Upper lobe of left lung (tissue), 6 donors: ENCODE data around the gene TENM4. TPM values are rescaled to one million over a fixed set of nuclear protein-coding genes. Genes with fewer than 3 reads are reported as not detected.

ENCODE experiments used
- ATAC-seq, 2 donors: fragments of 200-7000 bp; cut with Tn5 transposase; one replicate each; pipeline ENCODE4 v1.9.1; 2022; ENCODE audit warnings: mild to moderate bottlenecking in 2 of 2, moderate library complexity in 2 of 2; ENCODE audit not compliant: low FRiP score in 2 of 2
- DNase-seq, 2 donors: peaks; one replicate each; pipeline ENCODE4 v3.0.0-alpha.2; 2019 to 2020
- H3K27ac ChIP-seq, 4 donors: fragments of 200-600 bp; sonication (generic); one replicate each; pipeline ENCODE4 v1.5.1; 2016 to 2019
- H3K27me3 ChIP-seq, 4 donors: fragments of 200-600 bp; sonication (generic); one replicate each; pipeline ENCODE4 v1.5.1; 2017 to 2019
- H3K36me3 ChIP-seq, 4 donors: fragments of 200-600 bp; sonication (generic); one replicate each; pipeline ENCODE4 v1.5.1; 2016 to 2019
- H3K4me1 ChIP-seq, 4 donors: fragments of 200-600 bp; sonication (generic); one replicate each; pipeline ENCODE4 v1.5.1; 2018 to 2019
- H3K4me3 ChIP-seq, 4 donors: fragments of 200-600 bp; sonication (generic); one replicate each; pipeline ENCODE4 v1.5.1; 2017 to 2019; ENCODE audit warnings: mild to moderate bottlenecking in 2 of 4, moderate library complexity in 1 of 4
- H3K9me3 ChIP-seq, 4 donors: fragments of 200-600 bp; sonication (generic); one replicate each; pipeline ENCODE4 v1.5.1; 2018 to 2019
- EP300 ChIP-seq, 4 donors: sonication (generic); formaldehyde crosslinking; IDR thresholded peaks; one replicate each; pipeline ENCODE4 v1.5.1; 2017; ENCODE audit warnings: antibody characterized with exemption in 4 of 4, control low read depth in 2 of 4
- POLR2A ChIP-seq, 4 donors: fragments of 450-650 bp; IDR thresholded peaks; one replicate each; pipeline ENCODE4 v1.5.1; 2016 to 2017; ENCODE audit warnings: antibody characterized with exemption in 4 of 4, mild to moderate bottlenecking in 2 of 4
- POLR2AphosphoS5 ChIP-seq, 2 donors: sonication (generic); formaldehyde crosslinking; IDR thresholded peaks; one replicate each; pipeline ENCODE4 v1.5.1; 2017; ENCODE audit warnings: antibody characterized with exemption in 2 of 2
- WGBS, 2 donors: methylation state at CpG; one replicate each; pipeline ENCODE4 v1.1.5; 2017 to 2018; 5-methylcytosine and 5-hydroxymethylcytosine counted together
- total RNA-seq, 6 donors: library from RNA; depleted of rRNA in 4 of 6; stranded (reverse); fragments of >200 nt in 4 of 6; gene quantifications; one replicate each; pipeline versions ENCODE4 v1.1.0 to v1.2.1, GENCODE V29; 2016 to 2021
- TF ChIP-seq, protein P1 (sequence below), 6 experiments: fragments of 450-650 bp in 4 of 6; fragments of 200-600 bp in 2 of 6; sonication (generic) in 2 of 6; IDR thresholded peaks; one replicate each; pipeline ENCODE4 v1.5.1; 2016 to 2019; ENCODE audit warnings: antibody characterized with exemption in 6 of 6
- donor health status: DM: no; HTN: no; CAD: no; lungs with moderate emphysema.
- donor health status: DM: no; HTN: yes; CAD: no; lungs with severe emphysema.

Gene TENM4
- total RNA-seq, 6 donors from 2014 or later, result 0.11 to 20.0 (median 3.7) TPM

DNA sequence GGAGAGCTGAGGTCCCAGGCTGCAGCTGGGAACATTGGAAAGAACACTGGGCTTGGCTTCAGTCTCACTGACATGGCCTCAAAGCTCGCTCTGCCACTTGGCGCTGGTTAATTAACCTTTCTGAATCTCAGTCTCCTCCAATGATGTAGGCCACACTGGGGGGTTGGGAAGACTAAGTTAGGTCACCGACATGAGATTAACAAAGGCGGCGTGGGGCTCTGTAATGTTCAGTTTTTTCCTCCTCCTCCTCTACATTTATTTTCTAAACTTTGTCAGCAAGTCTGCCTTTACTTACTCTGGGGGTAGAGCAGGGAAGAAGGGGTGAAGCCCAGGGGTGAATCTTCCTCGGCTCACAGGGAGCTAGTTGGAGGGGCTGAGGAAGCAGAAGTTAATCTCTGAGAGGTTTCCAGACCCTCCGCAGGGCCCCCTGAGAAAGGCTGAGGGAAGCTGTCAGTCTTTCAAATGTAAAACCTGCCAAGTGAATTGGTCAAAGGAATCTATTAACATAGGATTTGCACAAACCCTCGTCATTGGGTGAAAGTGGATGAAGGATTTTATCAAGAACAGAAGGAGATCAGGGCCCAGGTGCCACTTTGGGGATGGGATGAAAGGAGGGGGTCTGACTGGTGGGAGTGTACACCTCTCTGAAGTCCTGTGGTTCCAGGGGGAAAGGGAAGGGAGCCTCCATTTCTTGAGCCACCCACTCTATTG is 32.1 kb upstream of the TENM4 start:
- TF ChIP-seq EP300 (IDR thresholded peaks at IDR 0.05), result no peak
- TF ChIP-seq POLR2AphosphoS5 (IDR thresholded peaks at IDR 0.05), result no peak
- TF ChIP-seq, protein P1, sequence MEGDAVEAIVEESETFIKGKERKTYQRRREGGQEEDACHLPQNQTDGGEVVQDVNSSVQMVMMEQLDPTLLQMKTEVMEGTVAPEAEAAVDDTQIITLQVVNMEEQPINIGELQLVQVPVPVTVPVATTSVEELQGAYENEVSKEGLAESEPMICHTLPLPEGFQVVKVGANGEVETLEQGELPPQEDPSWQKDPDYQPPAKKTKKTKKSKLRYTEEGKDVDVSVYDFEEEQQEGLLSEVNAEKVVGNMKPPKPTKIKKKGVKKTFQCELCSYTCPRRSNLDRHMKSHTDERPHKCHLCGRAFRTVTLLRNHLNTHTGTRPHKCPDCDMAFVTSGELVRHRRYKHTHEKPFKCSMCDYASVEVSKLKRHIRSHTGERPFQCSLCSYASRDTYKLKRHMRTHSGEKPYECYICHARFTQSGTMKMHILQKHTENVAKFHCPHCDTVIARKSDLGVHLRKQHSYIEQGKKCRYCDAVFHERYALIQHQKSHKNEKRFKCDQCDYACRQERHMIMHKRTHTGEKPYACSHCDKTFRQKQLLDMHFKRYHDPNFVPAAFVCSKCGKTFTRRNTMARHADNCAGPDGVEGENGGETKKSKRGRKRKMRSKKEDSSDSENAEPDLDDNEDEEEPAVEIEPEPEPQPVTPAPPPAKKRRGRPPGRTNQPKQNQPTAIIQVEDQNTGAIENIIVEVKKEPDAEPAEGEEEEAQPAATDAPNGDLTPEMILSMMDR (IDR thresholded peaks at IDR 0.05), result no peak
- TF ChIP-seq POLR2A (IDR thresholded peaks at IDR 0.05), result no peak
- H3K4me1 ChIP-seq, result no peaks in the 10 kb centered on the region
- 62 to 69% methylated on average over 8 of the region's 8 CpGs for WGBS, 2 donors
- ATAC-seq (no peak), DNase-seq (no peak)
- no peaks in the 10 kb centered on the region for H3K36me3 ChIP-seq
- no peaks in the 10 kb centered on the region for H3K9me3 ChIP-seq
- no peaks in the 10 kb centered on the region for H3K27me3 ChIP-seq
- H3K4me3 ChIP-seq, result no peak overlapping the region
- H3K27ac ChIP-seq, result no peak overlapping the region

- Histone ChIP-seq H3K36me3 (no peaks in the 10 kb centered on the region), H3K27ac (no peak overlapping the region), H3K4me3 (no peak overlapping the region), H3K9me3 (no peaks in the 10 kb centered on the region), H3K4me1 (no peaks in the 10 kb centered on the region), H3K27me3 (no peaks in the 10 kb centered on the region)
- ATAC-seq (no peak), DNase-seq (no peak)
- WGBS, 2 donors, result 30 to 31% methylated on average over 7 of the region's 7 CpGs
- TF ChIP-seq EP300 (IDR thresholded peaks at IDR 0.05) (no peak), POLR2AphosphoS5 (IDR thresholded peaks at IDR 0.05) (no peak), POLR2A (IDR thresholded peaks at IDR 0.05) (no peak)
- TF ChIP-seq, protein P1 (IDR thresholded peaks at IDR 0.05), result no peak
These were observed 30.4 kb upstream of the TENM4 start for GRCh38 chr11:79471071-79471844.

- H3K9me3 ChIP-seq, result no peaks in the 10 kb centered on the region
- no peaks in the 10 kb centered on the region for H3K27me3 ChIP-seq
- TF ChIP-seq, protein P1 (IDR thresholded peaks at IDR 0.05), result no peak
- TF ChIP-seq POLR2AphosphoS5 (IDR thresholded peaks at IDR 0.05), result no peak
- TF ChIP-seq POLR2A (IDR thresholded peaks at IDR 0.05), result no peak
- no peak for TF ChIP-seq EP300 (IDR thresholded peaks at IDR 0.05)
- DNase-seq, result no peak
- no peak for ATAC-seq
- H3K4me1 ChIP-seq, result no peaks in the 10 kb centered on the region
- no peak overlapping the region for H3K4me3 ChIP-seq
- H3K36me3 ChIP-seq, result no peaks in the 10 kb centered on the region
- 46 to 72% methylated on average over 2 of the region's 2 CpGs for WGBS, 2 donors
- H3K27ac ChIP-seq, result no peak overlapping the region
These were observed 29.3 kb upstream of the TENM4 start for GRCh38 chr11:79470161-79470560.

GRCh38 chr11:79467761-79468160 is 26.9 kb upstream of the TENM4 start:
- Histone ChIP-seq H3K27me3 (no peaks in the 10 kb centered on the region), H3K9me3 (no peaks in the 10 kb centered on the region), H3K36me3 (no peaks in the 10 kb centered on the region), H3K4me1 (no peaks in the 10 kb centered on the region), H3K4me3 (no peak overlapping the region), H3K27ac (no peak overlapping the region)
- 52 to 55% methylated on average over 2 of the region's 2 CpGs for WGBS, 2 donors
- ATAC-seq (no peak), DNase-seq (no peak)
- TF ChIP-seq, protein P1 (IDR thresholded peaks at IDR 0.05), result no peak
- TF ChIP-seq POLR2A (IDR thresholded peaks at IDR 0.05), result no peak
- no peak for TF ChIP-seq POLR2AphosphoS5 (IDR thresholded peaks at IDR 0.05)
- TF ChIP-seq EP300 (IDR thresholded peaks at IDR 0.05), result no peak
